ENCODE results near the gene CHD1L. TPM values are rescaled to one million over a fixed set of nuclear protein-coding genes. Genes with fewer than 3 reads are reported as not detected.
"Not testable (repeated sequence)": the region's sequence is repeated elsewhere in the genome, so short reads cannot be mapped to it uniquely, and the experiment has no call there.

Gene CHD1L
- total RNA-seq, 6 donors from 2014 or later, result 24.8 to 48.6 (median 34.6) TPM

DNA sequence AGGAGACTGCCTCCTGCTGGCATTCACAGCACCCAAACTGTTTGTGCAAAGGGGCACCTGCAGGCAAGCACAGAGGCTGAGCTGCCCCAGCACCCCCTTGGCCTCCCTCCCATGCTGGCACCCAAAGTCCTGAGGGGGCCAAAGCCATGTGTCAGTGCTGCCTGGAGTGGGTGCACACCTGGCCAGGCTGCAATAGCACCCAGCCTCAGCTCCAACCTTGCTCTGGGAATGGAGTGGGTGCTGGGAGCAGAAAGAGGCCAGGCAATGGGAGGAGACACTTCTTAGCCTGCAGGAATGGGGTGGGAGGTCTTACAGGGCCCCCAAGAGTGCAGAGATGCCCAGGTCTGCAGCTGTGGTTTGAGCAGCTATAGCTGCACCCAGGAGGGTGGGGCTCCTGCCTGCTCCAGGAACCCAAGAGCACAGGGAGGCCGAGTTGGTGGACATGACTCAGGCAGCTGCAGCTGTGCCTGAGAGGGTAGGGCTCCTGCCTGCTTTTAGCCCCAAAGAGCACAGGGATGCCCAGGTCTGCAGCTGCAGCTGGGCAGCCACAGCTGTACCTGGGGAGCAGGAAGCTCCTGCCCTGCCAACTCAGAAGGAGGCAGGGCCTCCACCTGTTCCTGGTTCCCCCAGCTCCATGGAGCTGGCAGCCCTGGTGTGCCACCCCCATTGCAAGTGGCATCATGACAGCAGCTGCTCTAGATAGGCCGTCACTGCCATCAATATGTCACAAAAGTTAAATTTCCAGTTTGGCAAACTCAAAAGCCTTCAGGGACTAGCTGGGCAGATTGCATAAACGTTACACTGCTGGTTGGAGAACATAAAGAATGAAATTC lies 5.3 kb upstream of the CHD1L start:
- no peaks in the 10 kb centered on the region for H3K27me3 ChIP-seq
- H3K27ac ChIP-seq, result peak overlapping the region in 3 of 4 donors; percentile 17 to 64 (median 62)
- DNase-seq (peak; percentile 44 to 49), ATAC-seq (ENCODE audit: low FRiP score in 2 of 2) (peak in 1 of 2 donors; percentile 59)
- WGBS, 2 donors, result 47 to 48% methylated on average over 2 to 3 of the region's 3 CpGs
- no peaks in the 10 kb centered on the region for H3K36me3 ChIP-seq
- no peaks in the 10 kb centered on the region for H3K9me3 ChIP-seq
- peaks cover 3 to 39% (median 23%) of the 10 kb centered on the region in 4 donors for H3K4me1 ChIP-seq
- TF ChIP-seq EP300 (IDR thresholded peaks at IDR 0.05) (no peak), POLR2A (IDR thresholded peaks at IDR 0.05) (no peak), POLR2AphosphoS5 (IDR thresholded peaks at IDR 0.05) (no peak)
- TF ChIP-seq, protein P1, sequence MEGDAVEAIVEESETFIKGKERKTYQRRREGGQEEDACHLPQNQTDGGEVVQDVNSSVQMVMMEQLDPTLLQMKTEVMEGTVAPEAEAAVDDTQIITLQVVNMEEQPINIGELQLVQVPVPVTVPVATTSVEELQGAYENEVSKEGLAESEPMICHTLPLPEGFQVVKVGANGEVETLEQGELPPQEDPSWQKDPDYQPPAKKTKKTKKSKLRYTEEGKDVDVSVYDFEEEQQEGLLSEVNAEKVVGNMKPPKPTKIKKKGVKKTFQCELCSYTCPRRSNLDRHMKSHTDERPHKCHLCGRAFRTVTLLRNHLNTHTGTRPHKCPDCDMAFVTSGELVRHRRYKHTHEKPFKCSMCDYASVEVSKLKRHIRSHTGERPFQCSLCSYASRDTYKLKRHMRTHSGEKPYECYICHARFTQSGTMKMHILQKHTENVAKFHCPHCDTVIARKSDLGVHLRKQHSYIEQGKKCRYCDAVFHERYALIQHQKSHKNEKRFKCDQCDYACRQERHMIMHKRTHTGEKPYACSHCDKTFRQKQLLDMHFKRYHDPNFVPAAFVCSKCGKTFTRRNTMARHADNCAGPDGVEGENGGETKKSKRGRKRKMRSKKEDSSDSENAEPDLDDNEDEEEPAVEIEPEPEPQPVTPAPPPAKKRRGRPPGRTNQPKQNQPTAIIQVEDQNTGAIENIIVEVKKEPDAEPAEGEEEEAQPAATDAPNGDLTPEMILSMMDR (IDR thresholded peaks at IDR 0.05), result no peak
- H3K4me3 ChIP-seq, result no peak overlapping the region

DNA sequence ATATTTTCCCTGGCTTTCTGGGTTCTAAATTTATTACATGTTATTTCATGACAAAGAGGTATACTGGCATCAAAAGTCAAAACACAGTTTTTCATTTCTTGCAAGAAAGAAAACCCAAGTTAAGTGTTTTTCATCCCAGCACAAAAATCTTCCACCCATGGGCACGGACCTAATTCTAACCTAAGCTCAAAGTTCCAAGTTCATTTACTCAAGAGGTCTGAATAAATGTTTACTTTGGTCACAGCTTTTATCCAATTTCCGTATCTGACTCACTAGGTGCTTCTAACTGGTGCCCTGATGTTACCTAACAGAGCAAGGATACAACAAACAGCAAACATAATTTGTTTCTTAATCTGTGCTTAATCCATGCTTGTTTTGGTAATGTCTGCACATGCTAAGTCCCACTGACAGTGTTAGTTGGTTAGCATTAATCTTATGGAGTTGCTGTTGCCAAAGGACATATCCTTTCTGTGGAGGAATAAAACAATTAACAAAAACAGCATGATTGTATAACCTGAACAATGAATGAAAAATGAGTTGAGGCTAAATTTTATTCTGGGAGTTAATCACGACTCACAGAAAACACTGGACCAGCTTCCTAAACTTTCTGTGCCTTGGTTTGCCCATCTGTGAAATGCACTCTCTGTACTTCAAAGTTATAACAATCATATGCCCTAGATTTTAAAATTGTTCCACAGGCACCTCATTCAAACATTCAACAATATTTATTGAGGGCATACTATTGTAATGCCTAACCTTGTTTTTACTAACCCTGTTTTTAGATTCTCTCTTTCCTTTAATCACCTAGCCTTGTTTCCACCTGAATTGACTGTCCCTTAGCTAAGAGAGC lies 4.2 kb upstream of the CHD1L start:
- ATAC-seq (ENCODE audit: low FRiP score in 2 of 2), result no peak
- TF ChIP-seq, protein P1 (IDR thresholded peaks at IDR 0.05), result no peak
- TF ChIP-seq EP300 (IDR thresholded peaks at IDR 0.05) (peak in 1 of 4 donors; percentile 55), POLR2AphosphoS5 (IDR thresholded peaks at IDR 0.05) (no peak), POLR2A (IDR thresholded peaks at IDR 0.05) (no peak)
- H3K27ac ChIP-seq, result peak overlapping the region in 2 of 4 donors; percentile 64 to 65

DNA sequence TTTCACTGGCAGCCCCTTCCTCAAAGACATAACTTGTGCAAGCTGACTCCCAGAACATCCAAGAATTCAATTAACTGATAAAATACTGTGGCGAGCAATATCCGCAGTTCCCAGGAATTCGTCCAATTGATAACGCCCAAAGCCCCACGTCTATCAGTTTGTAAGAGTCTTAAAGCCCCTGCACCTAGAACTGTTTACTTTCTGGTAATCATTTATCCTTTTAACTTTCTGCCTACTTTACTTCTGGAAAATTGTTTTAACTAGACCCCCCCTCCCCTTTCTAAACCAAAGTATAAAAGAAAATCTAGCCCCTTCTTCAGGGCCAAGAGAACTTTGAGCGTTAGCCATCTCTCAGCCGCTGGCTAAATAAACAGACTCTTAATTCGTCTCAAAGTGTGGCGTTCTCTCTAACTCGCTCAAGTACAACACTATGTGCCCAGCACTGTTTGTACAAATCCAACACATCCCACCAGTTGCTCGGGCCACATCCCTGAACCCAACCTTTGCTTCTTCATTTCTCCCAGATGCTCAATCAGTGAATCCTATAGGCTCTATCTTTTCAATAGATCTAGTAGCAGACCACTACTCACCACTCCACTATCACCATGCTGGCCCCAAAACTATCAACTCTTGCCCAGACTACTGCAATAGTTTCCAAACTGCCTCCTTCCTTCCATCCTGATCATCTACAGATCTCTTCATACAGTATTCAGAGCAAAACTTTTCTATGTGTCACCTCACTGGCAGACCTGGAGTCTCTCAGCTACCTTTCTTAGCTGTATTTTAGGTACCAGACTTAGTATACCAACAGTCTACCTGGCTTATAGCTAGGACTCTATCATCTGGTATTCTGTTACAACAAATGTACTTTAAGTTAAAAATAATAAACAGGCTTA lies 3.3 kb upstream of the CHD1L start:
- Histone ChIP-seq H3K36me3 (no peaks in the 10 kb centered on the region), H3K4me1 (peaks cover 9 to 45% (median 30%) of the 10 kb centered on the region in 4 donors), H3K4me3 (no peak overlapping the region), H3K27ac (peak overlapping the region; percentile 2 to 65 (median 15)), H3K27me3 (no peaks in the 10 kb centered on the region), H3K9me3 (no peaks in the 10 kb centered on the region)
- DNase-seq (peak in 1 of 2 donors; percentile 56), ATAC-seq (ENCODE audit: low FRiP score in 2 of 2) (no peak)
- 57 to 61% methylated on average over 11 of the region's 11 CpGs for WGBS, 2 donors
- TF ChIP-seq EP300 (IDR thresholded peaks at IDR 0.05) (no peak), POLR2A (IDR thresholded peaks at IDR 0.05) (no peak), POLR2AphosphoS5 (IDR thresholded peaks at IDR 0.05) (no peak)
- TF ChIP-seq, protein P1 (IDR thresholded peaks at IDR 0.05), result no peak

More for the DNA sequence above, 4.2 kb upstream of the CHD1L start:
- Histone ChIP-seq H3K4me3 (no peak overlapping the region), H3K9me3 (no peaks in the 10 kb centered on the region), H3K27me3 (no peaks in the 10 kb centered on the region), H3K4me1 (peaks cover 3 to 42% (median 25%) of the 10 kb centered on the region in 4 donors), H3K36me3 (no peaks in the 10 kb centered on the region)
- 48 to 67% methylated on average over 3 of the region's 3 CpGs for WGBS, 2 donors
- DNase-seq, result no peak

DNA sequence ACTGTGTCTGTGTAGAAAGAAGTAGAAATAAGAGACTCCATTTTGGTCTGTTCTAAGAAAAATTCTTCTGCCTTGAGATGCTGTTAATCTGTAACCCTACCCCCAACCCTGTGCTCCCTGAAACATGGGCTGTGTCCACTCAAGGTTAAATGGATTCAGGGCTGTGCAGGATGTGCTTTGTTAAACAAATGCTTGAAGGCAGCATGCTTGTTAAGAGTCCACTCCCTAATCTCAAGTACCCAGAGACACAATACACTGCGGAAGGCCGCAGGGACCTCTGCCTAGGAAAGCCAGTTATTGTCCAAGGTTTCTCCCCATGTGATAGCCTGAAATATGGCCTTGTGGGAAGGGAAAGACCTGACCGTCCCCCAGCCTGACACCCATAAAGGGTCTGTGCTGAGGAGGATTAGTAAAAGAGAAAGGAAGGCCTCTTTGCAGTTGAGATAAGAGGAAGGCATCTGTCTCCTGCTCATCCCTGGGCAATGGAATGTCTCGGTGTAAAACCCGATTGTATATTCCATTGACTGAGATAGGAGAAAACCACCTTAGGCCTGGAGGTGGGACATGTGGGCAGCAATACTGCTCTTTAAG lies 2.3 kb upstream of the CHD1L start:
- Histone ChIP-seq H3K4me1 (peaks cover 10 to 43% (median 35%) of the 10 kb centered on the region in 4 donors), H3K27ac (peak overlapping the region; percentile 2 to 65 (median 30))
- H3K4me3 ChIP-seq; H3K9me3 ChIP-seq; H3K27me3 ChIP-seq; DNase-seq; H3K36me3 ChIP-seq; ATAC-seq (ENCODE audit: low FRiP score in 2 of 2): not testable (repeated sequence)
- 56 to 69% methylated on average over 3 to 5 of the region's 5 CpGs for WGBS, 2 donors
